Right lung (tissue), 10 donors: ENCODE results near the gene TRPC3. TPM values are rescaled to one million over a fixed set of nuclear protein-coding genes. Genes with fewer than 3 reads are reported as not detected.

ENCODE experiments used
- DNase-seq, 2 donors: peaks; one replicate each; pipeline ENCODE4 v3.0.0-alpha.2; 2013
- long read RNA-seq, 8 donors: transcript quantifications; one replicate each; lab custom pipeline, GENCODE V29; 2026
- polyA plus RNA-seq, 5 donors: library from polyadenylated mRNA; unstranded; fragments of 120-200 nt; gene quantifications; one replicate each; pipeline versions ENCODE4 v1.2.1 to v1.2.3, GENCODE V29; 2013; ENCODE audit warnings: inconsistent platforms in 1 of 5, low replicate concordance in 1 of 5; ENCODE audit not compliant: insufficient read length in 5 of 5, insufficient read depth in 1 of 5

TRPC3 gene
- 1 to 10 TPM; 5.2 to 8.5 (median 6.4) TPM for polyA plus RNA-seq
- long read RNA-seq, donor 1: 0 reads
- long read RNA-seq, donor 2: 0 reads
- long read RNA-seq, donor 3: 0 reads
- long read RNA-seq, donor 4: 0 reads
- long read RNA-seq, donor 5, partial matches to known transcripts: 0 of 1 reads
- long read RNA-seq, donor 5, other reads (novel, unspliced or antisense): 0 of 1 reads
- long read RNA-seq, donor 6, partial matches to known transcripts: 0 of 2 reads
- long read RNA-seq, donor 6, other reads (novel, unspliced or antisense): 0 of 2 reads
- long read RNA-seq, donor 7, partial matches to known transcripts: 0 of 2 reads
- long read RNA-seq, donor 7, other reads (novel, unspliced or antisense): 0 of 2 reads
- long read RNA-seq, donor 8: 0 reads

- DNase-seq: peak; percentile 41 to 46
Observed at GRCh38 chr4:121951521-121952110, at the start of gene TRPC3. TRPC3 (minus strand) TSS chr4:121952060; CDS start chr4:121951680, 380 bp downstream.

DNA sequence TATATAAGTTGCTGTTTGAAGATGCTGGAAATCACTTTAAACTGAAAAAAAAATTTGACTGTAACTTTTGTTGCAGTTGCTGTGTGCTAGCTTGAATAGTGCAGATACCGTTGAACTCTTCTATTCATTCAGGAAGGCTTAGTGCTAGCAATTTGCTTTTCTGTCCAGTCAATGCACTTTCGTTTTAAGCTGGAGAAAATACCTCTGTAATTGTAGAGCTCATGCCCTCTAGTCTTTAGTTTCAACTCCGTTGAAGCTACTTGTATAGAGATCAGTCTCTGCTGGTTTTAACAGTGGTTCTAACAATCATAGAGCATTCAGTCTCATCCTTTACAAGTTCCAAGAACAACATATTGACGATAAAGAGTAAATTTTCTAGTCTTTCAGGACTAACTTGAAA, 49.0 kb upstream of the TRPC3 start:
- DNase-seq: no peak

- no peak for DNase-seq
Observed at GRCh38 chr4:121998024-121998423, 46.2 kb upstream of the TRPC3 start.

DNA sequence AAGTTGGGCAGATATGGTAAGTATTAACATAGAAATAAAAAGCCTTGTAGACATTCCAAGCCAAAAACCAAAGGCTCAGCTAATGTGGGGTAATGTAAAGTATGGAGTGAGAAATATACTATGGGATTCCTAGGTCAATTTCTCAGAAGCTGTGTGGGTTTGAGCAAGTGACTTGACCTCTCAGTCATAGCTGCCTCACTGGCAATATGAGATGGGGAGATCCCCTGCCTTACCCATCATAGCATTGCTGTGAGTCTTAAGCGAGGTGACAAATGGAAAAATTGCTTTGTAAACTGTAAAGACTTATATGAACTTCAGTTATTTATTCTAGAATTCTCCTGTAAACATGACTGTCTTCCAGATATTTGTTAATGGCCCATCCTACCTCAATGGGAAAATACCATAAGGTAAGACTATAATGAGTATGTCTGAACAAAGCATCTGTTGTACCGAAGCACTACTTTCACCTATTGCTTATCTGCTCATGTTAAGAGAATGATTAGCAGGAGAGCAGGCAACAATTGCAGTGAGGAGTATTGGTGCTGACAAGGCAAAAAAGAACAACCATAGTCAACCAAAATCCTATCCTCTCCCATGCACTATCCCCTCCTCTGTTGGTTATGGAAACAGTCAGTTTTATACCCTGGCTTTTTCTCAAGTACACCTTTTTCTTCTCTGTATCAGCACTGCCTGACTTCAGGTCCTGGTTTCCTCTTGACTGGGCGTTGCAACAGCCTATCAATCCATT, 44.1 kb upstream of the TRPC3 start:
- no peak for DNase-seq

GRCh38 chr4:121991968-121992367, 40.1 kb upstream of the TRPC3 start:
- DNase-seq: no peak

DNA sequence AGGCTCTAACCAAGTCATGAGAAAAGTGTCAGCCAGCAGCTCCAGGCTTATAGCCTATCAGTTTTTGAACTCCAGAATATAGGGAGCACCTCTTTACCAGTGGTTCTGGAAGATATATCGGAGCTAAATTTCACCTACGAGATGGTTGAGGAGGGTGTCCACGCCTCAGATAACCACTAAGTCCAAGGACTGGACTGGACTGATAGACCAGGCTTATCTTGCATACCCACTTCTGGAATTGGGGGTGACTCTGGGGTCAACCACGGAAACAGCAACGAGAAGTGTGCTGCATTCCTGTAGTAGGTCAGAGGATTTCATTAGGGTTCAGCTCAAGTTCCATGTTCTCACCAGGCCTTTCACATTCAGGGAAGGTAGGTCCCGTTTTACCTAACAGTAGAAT, 38.6 kb upstream of the TRPC3 start:
- DNase-seq: no peak

- no peak for DNase-seq
Observed at GRCh38 chr4:121989715-121990114, 37.9 kb upstream of the TRPC3 start.

GRCh38 chr4:121988950-121989349, 37.1 kb upstream of the TRPC3 start:
- DNase-seq: no peak

- no peak for DNase-seq
Observed at GRCh38 chr4:121980643-121981042, 28.8 kb upstream of the TRPC3 start.

DNA sequence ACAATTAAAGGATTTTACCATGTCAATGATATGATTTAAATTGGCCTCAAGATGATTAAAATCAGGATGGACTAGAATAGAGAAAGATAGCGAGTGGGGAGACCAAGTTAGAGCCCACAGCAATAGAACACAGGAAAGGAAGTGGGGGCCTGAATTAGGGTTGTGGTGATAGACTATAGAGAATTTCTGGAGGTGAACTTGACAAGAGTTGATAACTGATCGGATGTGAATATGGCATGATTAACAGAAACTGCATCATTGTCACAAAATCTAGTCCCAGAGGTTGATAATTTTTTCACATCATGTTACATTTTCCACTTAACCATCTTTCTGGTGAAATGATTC, 26.3 kb upstream of the TRPC3 start:
- no peak for DNase-seq

DNA sequence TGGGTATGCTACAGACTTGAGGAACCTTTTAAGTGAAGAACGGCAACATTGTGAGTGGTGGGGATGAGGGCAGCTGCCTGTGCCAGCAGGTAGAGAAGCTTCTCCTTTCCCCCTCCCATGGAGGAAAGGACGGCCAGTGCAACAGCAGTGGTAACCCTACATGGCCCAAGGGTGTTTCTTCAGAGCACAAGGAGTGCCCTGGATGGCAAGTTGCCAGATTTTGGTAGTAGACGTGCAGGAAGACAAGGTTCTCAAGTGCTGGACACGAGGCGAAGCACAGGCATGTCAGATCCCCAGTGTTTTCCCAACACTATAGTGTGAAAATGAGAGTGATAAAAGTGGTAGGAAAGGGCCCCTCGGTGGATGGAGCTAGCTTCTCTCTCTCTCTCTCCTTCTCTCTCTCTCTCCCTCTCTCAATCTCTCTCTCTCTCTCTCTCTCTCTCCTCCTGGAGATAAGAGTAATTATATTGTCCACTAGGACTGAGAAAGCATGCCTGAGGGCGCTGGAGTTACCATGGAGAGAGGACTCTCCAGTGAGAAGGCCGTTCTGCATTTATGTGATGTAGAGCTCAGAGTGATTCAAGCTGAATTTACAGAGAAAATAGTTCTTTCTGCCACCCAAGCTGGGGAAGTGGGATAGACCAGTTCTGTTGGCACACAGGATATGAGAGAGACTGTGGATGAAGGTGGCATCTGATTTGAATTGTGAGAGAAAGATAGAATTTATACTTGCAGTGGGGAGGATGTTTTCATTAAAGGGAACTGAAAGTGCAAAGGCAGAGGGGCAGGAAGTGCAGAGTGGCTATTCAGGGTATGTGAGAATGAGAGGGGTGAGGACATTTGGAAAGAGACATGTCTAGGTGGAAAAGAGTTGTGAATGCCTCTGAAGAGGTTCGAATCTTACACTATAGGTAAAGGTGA, 25.7 kb upstream of the TRPC3 start:
- DNase-seq: no peak

- no peak for DNase-seq
Observed at GRCh38 chr4:121975784-121976183, 23.9 kb upstream of the TRPC3 start.

- no peak for DNase-seq
Observed at GRCh38 chr4:121973816-121974215, 22.0 kb upstream of the TRPC3 start.

- no peak for DNase-seq
Observed at GRCh38 chr4:121968859-121969258, 17.0 kb upstream of the TRPC3 start.

- no peak for DNase-seq
Observed at GRCh38 chr4:121964958-121965357, 13.1 kb upstream of the TRPC3 start.

DNA sequence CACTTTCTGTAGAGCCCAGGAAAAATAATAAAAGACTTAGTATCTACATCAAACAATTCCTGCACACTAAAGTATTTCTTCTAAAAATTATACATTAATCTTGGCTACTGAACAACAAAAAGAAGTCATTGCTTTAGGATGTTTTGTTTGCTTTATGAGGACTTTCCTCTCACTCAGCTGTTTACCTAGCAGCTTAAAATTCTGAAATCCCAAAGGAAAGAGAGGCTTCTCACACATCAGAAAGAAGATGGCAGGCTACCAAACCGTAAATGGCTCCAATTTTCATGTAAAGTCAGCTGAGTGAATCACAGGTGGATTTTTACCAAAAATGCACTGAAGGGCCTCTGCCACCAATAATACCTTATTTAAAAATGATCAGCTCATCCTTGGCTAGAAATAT, 9.0 kb upstream of the TRPC3 start:
- DNase-seq: no peak

DNA sequence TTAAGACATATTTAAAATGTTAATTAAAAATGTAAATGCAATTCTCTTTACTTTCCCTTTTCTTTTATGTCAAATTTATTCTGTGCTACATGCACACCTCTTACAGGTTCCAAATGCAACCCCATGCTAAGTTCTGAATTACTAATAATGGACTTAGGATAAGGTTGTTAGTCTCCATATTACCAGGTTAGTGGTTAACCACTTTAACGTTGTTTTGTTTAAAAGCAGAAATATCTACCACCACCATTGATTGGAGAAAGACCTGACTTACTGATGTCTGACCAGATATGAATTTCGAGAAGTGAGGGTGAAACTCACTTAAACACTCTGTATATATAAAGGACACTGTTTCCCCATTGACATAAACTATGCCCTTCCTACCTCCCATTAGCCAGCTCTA, 6.9 kb upstream of the TRPC3 start:
- no peak for DNase-seq

- no peak for DNase-seq
Observed at GRCh38 chr4:121957266-121957665, 5.4 kb upstream of the TRPC3 start.

DNA sequence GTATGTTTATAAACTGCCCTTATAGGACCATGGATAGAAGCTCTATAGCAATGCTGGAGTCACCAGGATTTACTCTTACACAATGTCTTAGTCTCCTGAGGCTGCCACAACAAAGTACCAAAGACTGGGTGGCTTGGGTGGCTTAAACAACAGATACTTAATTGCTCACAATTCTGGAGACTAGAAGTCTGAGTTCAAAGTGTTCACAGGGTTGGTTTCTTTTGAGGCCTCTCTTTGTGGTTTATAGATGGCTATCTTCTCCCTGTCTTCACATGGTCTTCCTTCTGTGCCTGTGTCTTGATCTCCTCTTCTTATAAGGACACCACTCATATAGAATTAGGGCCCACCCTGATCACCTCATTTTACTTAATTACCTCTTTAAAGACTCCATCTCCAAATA, 2.0 kb upstream of the TRPC3 start:
- DNase-seq: no peak

DNA sequence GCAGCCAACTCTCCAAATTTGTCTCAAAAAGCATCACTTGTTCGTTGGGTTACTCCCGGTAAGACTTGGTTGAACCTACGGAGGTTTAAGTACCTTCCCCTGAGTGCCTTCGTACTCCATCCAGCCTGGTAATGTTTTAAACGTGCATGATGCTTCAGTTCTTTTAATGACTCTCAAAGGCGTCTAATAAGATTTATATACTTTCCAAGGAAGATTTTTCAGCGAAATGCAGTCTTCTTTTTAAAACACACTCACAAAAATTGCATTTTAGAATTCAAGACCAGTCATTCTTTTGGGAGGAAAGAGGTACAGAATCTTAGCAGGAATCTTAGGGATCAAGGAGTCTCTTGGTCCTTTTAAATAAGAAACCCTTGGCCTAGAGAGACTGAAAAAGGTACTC, 430 bp upstream of the TRPC3 start:
- no peak for DNase-seq

GRCh38 chr4:121950680-121951520, 960 bp downstream of the TRPC3 start:
- peak; percentile 34 to 42 for DNase-seq
